Ovary (tissue), 3 donors: ENCODE results near the gene NSD1.
A peak's percentile ranks its signal among the peaks of the same experiment; 100 is the strongest.

Source experiments
- CTCF ChIP-seq, 3 donors: fragments of 450-650 bp in 2 of 3; fragments of 200-600 bp in 1 of 3; IDR thresholded peaks; one replicate each; pipeline versions ENCODE4 v1.5.1 to v1.8.0; 2016 to 2022; ENCODE audit warnings: antibody characterized with exemption in 3 of 3, mild to moderate bottlenecking in 1 of 3
- POLR2A ChIP-seq: fragments of 450-650 bp; IDR thresholded peaks from one replicate; pipeline ENCODE4 v1.6.1; 2017; ENCODE audit warnings: antibody characterized with exemption, mild to moderate bottlenecking, moderate library complexity
- donor health status: DM: no; HTN: no; CAD: no.

GRCh38 chr5:177113566-177114424, 19.8 kb upstream of the NSD1 start:
- TF ChIP-seq POLR2A (no peak), CTCF (IDR thresholded peaks at IDR 0.05) (peak; percentile 88 to 94 (median 90))
